ENCODE results near the gene SLC2A4.

DNA sequence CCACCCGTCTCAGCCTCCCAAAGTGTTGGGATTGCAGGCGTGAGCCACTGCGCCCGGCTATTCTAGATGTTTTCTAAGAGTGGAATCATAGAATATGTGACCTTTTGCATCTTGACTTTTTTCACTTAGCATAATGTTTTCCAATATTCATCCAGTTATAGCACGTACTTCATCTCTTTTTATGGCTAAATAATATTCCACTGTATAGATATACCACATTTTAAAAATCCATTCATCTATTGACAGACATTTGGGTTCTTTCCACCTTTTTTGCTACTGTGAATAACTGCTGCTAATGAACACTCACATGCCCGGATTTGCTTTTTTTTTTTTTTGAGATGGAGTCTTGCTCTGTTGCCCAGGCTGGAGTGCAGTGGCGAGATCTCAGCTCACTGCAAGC is 22.7 kb downstream of the SLC2A4 start:
- no peak for TF ChIP-seq CTCF (conservative IDR thresholded peaks at IDR 0.05; ENCODE audit: low read depth in 2 of 2)
- TF ChIP-seq EZH2 (IDR thresholded peaks at IDR 0.05; ENCODE audit: low read depth, unreplicated experiment): no peak
- TF ChIP-seq POLR2AphosphoS5 (IDR thresholded peaks at IDR 0.05; ENCODE audit: low read depth): no peak
- TF ChIP-seq, protein P1, sequence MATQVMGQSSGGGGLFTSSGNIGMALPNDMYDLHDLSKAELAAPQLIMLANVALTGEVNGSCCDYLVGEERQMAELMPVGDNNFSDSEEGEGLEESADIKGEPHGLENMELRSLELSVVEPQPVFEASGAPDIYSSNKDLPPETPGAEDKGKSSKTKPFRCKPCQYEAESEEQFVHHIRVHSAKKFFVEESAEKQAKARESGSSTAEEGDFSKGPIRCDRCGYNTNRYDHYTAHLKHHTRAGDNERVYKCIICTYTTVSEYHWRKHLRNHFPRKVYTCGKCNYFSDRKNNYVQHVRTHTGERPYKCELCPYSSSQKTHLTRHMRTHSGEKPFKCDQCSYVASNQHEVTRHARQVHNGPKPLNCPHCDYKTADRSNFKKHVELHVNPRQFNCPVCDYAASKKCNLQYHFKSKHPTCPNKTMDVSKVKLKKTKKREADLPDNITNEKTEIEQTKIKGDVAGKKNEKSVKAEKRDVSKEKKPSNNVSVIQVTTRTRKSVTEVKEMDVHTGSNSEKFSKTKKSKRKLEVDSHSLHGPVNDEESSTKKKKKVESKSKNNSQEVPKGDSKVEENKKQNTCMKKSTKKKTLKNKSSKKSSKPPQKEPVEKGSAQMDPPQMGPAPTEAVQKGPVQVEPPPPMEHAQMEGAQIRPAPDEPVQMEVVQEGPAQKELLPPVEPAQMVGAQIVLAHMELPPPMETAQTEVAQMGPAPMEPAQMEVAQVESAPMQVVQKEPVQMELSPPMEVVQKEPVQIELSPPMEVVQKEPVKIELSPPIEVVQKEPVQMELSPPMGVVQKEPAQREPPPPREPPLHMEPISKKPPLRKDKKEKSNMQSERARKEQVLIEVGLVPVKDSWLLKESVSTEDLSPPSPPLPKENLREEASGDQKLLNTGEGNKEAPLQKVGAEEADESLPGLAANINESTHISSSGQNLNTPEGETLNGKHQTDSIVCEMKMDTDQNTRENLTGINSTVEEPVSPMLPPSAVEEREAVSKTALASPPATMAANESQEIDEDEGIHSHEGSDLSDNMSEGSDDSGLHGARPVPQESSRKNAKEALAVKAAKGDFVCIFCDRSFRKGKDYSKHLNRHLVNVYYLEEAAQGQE (IDR thresholded peaks at IDR 0.05; ENCODE audit: unreplicated experiment): no peak
- TF ChIP-seq EZH2phosphoT487 (IDR thresholded peaks at IDR 0.05; ENCODE audit: unreplicated experiment): no peak
- no peak for TF ChIP-seq JUNB (IDR thresholded peaks at IDR 0.05; ENCODE audit: unreplicated experiment)
- no peak for TF ChIP-seq ETS1 (IDR thresholded peaks at IDR 0.05)
- TF ChIP-seq ZNF331 (CRISPR knock-in tag; IDR thresholded peaks at IDR 0.05; ENCODE audit: low read depth): no peak
- no peak for TF ChIP-seq CREB1 (CRISPR knock-in tag; IDR thresholded peaks at IDR 0.05; ENCODE audit: low read depth)
- no peak for TF ChIP-seq NANOG (IDR thresholded peaks at IDR 0.05; ENCODE audit: borderline replicate concordance)
- no peak for TF ChIP-seq ZNF114 (CRISPR knock-in tag; IDR thresholded peaks at IDR 0.05)
- no peak for TF ChIP-seq STAT1 (IDR thresholded peaks at IDR 0.05; ENCODE audit: unreplicated experiment)

All from GM23338 (cell line).